Stimulated activated CD8-positive, alpha-beta memory T cell treated with anti-CD3 and anti-CD28 coated beads, Interleukin-4, amount 100 ng/mL, for 48 hours (primary cell): ENCODE measurements around the gene ALK.
"Not testable (repeated sequence)": the region's sequence is repeated elsewhere in the genome, so short reads cannot be mapped to it uniquely, and the experiment has no call there.

ENCODE experiments used
- DNase-seq: peaks from one replicate; pipeline ENCODE4 v3.0.0-alpha.2; 2020

ALK gene

DNA sequence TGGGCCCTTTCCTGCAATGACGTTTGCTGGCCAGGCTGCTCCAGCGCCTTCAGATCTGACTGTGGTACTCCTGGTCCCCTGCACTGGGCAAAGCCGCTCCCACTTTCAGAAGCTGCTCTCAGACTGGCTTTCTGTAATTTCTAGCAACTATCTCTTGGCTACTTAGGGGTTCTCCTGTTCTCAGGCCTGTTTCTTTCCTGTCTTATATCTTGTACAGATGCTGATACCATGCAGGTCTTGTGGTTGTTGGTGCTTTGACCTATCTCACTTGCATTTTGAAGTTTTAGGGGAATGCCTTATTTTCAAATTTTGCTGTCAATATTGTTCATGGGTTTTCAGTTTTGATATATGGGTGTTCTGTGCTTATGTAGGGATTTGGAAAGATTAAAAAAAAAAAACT lies 660.4 kb downstream of the ALK start:
- DNase-seq = no peak

DNA sequence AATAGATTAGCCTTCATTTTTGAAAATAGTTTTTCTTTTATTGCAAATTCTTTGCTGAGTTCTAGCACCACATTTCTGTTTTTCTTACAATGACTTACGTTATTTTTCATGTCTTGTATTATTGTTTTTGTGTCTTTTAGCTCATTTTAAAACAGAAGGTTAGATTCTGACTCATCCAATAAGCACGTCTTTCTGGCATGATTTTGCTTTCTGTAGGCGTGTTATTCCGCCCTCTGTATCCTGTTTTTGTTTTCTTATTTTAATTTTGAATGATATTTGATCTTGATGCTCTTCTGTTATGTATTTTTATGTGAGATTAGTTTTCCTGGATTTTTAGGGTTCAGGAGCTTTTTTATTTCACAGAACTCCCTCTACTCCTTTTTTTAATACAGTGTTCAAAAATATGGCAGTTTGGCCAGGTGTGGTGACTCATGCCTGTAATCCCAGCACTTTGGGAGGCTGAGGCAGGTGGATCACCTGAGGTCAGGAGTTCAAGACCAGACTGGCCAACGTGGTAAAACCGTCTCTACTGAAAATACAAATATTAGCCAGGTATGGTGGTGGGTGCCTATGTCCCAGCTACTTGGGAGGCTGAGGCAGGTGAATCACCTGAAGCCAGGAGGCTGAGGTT lies 661.1 kb downstream of the ALK start:
- no peak for DNase-seq

DNA sequence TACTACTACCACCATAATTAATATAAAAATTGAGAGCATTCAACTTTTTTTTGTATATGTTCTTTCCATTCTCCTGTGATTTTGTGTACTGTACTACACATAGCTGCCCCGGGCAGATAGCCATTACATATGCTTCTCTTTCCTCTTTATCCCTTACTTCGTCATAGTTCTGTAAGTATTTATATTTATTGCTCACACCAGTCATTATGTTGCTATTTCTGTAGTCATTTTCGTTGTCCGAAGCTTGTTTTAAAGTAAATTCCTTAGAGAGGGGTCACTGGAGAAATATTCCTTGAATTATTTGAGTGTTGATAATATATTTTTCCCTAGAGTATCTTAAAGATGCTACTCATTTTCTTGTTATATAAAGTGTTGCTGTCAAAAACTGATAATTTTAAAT lies 662.2 kb downstream of the ALK start:
- DNase-seq = no peak

DNA sequence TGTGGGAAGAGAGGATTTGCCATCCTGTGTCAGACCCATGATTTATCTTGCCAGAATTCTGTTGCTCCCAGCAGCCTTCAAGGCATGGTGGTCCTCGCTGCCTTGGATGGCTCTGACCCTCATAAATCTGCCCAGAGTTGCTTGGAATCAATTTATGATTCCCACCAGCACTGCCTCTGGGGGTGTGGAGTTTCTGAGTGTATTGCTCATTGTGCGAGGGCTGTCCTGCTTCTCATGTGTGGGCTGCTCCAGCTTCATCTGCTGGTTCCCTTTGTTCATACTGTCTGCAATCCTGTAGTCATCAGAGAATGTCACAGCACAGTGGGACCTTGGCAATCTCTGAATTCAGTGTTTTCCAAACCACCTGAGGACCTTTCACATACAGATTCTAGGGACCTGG lies 666.4 kb downstream of the ALK start:
- no peak for DNase-seq

GRCh38 chr2:29253495-29254275 lies 667.7 kb downstream of the ALK start:
- DNase-seq = not testable (repeated sequence)

DNA sequence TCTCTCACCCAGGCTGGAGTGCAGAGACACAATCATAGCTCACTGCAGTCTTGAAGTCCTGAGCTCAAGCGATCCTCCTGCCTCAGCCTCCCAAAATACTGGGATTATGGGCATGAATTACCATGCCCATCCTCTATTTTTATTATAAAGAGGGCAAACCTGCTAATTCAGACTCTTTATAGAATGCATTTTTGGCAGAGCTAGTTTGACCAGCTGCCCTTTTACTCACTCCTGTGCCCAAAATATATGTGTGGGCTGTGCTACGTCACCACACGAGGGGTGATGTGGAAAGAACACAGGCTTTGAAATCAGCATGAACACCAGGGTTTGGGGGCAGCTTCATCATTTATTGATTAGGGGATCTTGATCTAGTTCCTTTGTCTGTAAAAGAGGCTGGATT lies 668.4 kb downstream of the ALK start:
- DNase-seq = no peak

GRCh38 chr2:29251406-29251805 lies 670.0 kb downstream of the ALK start:
- no peak for DNase-seq

GRCh38 chr2:29250977-29251376 lies 670.4 kb downstream of the ALK start:
- no peak for DNase-seq

DNA sequence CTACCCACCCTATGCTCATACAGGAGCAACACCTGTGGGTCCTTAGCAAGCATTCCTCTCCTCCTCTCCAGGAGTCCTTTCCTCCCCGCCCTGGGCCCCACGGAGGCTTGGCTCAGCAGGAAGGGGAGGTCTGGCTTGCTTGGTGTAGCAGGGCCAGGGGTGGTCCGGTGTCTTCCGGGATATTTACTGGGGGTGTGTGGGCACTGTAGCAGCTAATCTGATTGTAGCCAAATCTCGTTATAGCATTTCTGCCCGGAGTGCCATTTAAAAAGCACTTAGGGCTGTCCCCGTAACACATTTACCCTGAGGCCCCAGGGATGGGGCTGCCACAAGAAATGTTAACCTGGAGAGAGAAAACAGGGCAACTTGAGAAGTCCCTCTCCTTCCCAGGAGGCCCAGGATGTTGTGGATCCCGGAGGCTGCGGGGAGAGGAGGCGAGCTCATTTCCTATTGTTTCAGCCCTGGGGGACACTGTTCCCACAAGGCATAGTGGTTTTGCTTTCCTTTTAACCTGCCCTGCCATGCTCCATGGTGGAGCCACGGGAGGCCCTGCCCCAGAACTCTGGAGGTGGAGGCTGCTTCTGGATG lies 671.6 kb downstream of the ALK start:
- no peak for DNase-seq

DNA sequence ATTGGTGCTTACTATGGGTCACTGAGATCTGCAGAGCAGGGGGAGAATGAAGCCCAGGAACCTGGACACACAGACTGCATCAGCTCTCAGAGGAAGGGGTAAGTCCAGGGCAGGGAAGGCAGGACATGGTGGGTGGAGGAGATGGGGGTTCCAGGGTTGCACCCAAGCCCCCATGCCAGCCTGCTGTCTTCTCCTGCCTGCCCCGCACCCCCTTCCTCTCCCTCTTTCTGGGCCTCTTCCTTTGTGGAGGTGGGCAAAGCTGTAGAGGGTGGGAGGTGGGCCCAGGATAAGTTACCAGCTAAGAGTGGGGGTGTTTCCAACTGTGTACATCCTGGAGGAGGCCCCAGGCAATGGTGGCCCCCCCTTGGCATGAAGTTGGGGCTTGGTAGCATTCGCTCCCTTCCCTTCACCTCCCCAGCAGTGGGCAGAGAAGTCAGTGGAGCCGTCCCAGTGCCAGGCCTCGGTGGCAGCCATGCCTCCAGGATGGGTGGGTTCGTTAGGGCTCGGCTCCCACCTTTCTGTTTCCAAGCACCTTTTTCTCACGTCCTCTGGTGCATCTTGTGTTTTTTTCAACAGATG lies 674.0 kb downstream of the ALK start:
- DNase-seq = no peak

- DNase-seq = no peak
Measured at GRCh38 chr2:29246383-29247300, 674.7 kb downstream of the ALK start.

DNA sequence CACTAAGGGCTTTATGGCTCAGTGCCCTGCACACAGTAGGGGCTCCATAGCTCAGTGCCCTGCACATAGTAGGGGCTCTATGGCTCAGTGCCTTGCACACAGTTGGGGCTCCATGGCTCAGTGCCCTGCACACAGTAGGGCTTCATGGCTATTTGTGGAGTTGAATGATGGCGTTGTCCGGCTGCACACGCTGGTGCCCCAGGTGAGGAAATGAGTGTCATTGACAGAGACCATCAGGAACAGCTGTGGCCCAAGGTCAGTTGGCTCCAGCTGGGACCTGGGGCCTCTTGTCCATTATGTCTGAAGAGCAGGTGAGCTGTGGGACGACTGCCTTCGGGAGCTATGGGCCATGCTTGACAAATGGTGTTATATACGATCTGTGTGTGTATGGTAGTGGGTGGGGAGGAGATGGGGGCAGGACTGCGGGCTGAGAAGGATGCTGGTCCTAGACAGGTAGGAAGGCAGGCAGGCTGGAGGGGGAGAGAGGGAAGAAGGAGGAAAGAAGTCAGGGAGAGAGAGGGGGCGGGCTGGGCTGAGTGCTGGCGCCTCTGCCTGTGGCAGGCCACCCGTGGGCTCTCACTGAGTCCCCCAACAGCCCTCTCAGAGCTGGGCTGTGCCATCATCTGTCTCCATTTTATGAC lies 675.5 kb downstream of the ALK start:
- no peak for DNase-seq

- not testable (repeated sequence) for DNase-seq
Measured at GRCh38 chr2:29245035-29245741, 676.2 kb downstream of the ALK start.

- no peak for DNase-seq
Measured at GRCh38 chr2:29242621-29243375, 678.6 kb downstream of the ALK start.

GRCh38 chr2:29241955-29242565 lies 679.3 kb downstream of the ALK start:
- no peak for DNase-seq

DNA sequence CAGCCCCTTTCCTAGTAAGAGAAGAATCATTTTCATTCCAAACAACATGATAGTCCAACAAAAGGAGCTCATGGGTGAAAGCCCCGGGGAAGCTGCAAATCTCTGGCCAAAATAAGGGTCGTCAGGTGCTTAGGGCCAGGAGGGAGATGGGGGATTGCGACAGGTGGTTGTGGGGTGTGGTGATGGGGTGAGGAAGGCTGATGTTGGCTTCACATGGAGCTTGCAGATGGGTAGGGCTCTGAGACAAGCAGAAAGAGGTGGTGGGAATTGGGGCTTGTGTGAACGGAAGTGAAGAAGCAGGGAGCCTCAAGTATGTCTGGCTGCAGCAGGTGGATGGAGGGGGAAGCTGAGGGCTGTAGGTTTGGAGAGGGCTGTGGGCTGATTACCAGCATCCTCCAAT lies 680.0 kb downstream of the ALK start:
- DNase-seq = no peak

DNA sequence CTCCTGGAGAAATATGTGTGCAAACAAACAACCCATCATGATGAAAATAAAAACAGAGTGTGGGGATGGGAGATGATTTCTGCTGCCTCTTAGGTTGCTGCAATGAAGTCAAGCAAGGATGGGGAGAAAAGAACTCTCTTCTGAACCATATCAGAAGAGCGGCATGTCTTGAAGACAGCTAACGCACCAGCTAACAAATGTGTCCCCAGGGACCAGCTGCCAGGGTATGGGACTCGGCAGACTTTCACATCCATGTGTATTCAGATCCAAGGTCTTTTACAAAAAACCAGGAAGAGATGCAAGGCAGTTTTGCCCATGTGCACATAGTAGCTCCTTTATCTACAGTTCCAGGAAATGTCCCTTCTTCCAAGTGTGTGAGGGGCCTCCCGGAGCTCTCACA lies 680.8 kb downstream of the ALK start:
- no peak for DNase-seq

- DNase-seq = no peak
Measured at GRCh38 chr2:29239209-29239960, 682.0 kb downstream of the ALK start.

DNA sequence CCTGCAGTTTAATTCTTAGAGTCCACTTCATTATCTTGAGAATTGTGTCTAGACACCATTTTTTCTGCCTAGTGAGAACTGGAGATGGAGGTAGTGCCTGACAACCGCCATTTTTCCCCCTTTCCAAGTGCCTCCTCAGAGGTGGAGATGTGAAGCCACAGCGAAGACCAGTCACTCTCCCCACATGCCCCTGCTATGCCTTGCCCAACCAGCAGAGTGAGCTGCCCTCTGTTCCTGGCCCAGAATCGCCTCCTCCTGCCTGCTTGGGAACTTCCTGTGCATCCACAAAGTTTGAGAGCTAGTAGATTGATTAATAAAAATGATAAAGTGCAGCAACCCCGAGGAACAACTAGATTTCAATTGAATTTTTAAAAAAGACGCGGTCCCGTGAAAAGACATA lies 682.9 kb downstream of the ALK start:
- peak; percentile 41 for DNase-seq

DNA sequence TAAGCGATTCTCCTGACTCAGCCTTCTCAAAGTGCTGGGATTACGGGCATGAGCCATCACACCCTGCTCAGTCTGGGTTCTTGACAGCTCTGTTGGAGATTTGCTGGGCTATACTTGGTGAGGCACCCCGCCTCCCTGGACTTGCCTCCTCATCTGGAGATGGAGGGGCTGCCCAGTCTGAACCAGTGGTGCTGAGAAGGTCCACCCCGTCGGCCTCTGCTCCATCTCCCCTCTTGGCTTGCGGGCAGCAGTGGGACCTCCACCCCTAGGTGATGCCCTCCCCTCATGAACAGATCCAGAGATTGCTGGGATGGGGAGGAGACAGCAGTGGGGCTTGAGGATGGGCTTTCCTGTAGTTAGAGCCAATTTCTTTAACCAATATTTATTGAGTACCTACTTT lies 685.3 kb downstream of the ALK start:
- no peak for DNase-seq
